ENCODE measurements around the gene TMEM9. TPM values are rescaled to one million over a fixed set of nuclear protein-coding genes. Genes with fewer than 3 reads are reported as not detected.

TMEM9 gene
- total and polyA plus RNA-seq, 10 of the 15 experiments (the other 5 are each of a cell fraction or from before 2014, with no cell fraction given), result 7.2 to 46.1 (median 17.3) TPM

DNA sequence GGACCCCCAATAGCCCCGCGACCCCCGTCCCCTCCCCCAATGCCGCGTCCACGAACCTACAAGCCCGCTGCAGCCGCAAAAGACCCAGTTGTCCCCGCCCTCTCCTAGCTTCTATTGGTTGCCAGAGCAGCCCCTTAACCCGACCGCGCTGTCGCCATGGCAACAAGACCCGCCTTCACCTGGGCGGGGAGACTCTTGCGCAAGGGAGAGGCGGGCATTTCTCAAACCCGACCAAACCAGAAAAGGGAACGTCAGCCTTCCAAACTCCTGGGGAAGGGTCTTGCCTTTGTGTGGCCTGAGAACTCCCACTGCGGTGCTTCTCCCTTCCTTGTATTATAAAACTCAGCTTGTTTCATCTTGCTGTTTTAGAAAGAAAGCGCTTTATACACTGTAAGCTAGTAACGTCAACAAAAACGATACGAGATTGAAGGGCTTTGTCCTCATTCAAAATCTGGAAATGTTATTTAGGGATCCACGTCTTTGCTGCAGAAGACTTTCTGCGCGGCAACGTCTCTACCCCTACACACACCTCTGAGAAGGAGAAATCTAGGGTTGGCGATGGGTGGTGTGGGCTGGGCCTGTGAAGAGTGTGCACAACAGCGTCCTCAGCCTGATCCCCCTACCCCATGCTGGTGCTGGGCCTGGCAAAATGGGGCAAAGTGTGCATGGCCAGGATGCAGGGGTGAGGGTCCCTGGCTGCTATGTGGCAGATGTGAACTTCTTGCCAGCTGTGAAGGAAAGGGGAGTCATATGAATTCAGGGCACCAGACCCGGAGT lies at the start of gene TMEM9 (continued):
- TF ChIP-seq, protein P1, sequence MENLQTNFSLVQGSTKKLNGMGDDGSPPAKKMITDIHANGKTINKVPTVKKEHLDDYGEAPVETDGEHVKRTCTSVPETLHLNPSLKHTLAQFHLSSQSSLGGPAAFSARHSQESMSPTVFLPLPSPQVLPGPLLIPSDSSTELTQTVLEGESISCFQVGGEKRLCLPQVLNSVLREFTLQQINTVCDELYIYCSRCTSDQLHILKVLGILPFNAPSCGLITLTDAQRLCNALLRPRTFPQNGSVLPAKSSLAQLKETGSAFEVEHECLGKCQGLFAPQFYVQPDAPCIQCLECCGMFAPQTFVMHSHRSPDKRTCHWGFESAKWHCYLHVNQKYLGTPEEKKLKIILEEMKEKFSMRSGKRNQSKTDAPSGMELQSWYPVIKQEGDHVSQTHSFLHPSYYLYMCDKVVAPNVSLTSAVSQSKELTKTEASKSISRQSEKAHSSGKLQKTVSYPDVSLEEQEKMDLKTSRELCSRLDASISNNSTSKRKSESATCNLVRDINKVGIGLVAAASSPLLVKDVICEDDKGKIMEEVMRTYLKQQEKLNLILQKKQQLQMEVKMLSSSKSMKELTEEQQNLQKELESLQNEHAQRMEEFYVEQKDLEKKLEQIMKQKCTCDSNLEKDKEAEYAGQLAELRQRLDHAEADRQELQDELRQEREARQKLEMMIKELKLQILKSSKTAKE (IDR thresholded peaks at IDR 0.05; ENCODE audit: low read depth, poor library complexity, severe bottlenecking), result no peak
- TF ChIP-seq CBX5 (IDR thresholded peaks at IDR 0.05; ENCODE audit: low read depth), result no peak
- TF ChIP-seq JUND (IDR thresholded peaks at IDR 0.05; ENCODE audit: low read depth, low read length), result no peak
- TF ChIP-seq HDAC2 (IDR thresholded peaks at IDR 0.05), result no peak
- TF ChIP-seq, protein P2, sequence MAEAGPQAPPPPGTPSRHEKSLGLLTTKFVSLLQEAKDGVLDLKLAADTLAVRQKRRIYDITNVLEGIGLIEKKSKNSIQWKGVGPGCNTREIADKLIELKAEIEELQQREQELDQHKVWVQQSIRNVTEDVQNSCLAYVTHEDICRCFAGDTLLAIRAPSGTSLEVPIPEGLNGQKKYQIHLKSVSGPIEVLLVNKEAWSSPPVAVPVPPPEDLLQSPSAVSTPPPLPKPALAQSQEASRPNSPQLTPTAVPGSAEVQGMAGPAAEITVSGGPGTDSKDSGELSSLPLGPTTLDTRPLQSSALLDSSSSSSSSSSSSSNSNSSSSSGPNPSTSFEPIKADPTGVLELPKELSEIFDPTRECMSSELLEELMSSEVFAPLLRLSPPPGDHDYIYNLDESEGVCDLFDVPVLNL (IDR thresholded peaks at IDR 0.05; ENCODE audit: low read depth, low read length), result 0 out of 2 replicates have a peak, but pooled peaks have one; percentile 24
- no peak for TF ChIP-seq RCOR1 (conservative IDR thresholded peaks at IDR 0.05; ENCODE audit: low read depth, low read length)
- TF ChIP-seq POU2F2 (IDR thresholded peaks at IDR 0.05; ENCODE audit: borderline replicate concordance, low read depth, low read length), result no peak
- no peak for TF ChIP-seq TCF3 (IDR thresholded peaks at IDR 0.05; ENCODE audit: borderline replicate concordance, insufficient read depth, low read depth, low read length)
- no peak for TF ChIP-seq ZBED1 (IDR thresholded peaks at IDR 0.05; ENCODE audit: borderline replicate concordance)
- TF ChIP-seq ATF7 (IDR thresholded peaks at IDR 0.05; ENCODE audit: low read depth), result no peak; the same call in 1 of the 2 replicates
- TF ChIP-seq STAT1 (conservative IDR thresholded peaks at IDR 0.05), result no peak
- TF ChIP-seq, protein P3, sequence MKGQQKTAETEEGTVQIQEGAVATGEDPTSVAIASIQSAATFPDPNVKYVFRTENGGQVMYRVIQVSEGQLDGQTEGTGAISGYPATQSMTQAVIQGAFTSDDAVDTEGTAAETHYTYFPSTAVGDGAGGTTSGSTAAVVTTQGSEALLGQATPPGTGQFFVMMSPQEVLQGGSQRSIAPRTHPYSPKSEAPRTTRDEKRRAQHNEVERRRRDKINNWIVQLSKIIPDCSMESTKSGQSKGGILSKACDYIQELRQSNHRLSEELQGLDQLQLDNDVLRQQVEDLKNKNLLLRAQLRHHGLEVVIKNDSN (IDR thresholded peaks at IDR 0.05; ENCODE audit: borderline replicate concordance, extremely low read length, insufficient read depth, low read depth, low read length), result no peak
- TF ChIP-seq RELA (IDR thresholded peaks at IDR 0.05; ENCODE audit: borderline replicate concordance, partially characterized antibody), result peak; percentile 21
- TF ChIP-seq POLR2AphosphoS5 (IDR thresholded peaks at IDR 0.05; ENCODE audit: low read length), result no peak
- no peak for TF ChIP-seq SUZ12 (IDR thresholded peaks at IDR 0.05; ENCODE audit: unreplicated experiment)
- TF ChIP-seq NR2C2 (IDR thresholded peaks at IDR 0.05; ENCODE audit: borderline replicate concordance, control insufficient read depth, insufficient read length, low read depth), result no peak
- no peak for TF ChIP-seq CBFB (IDR thresholded peaks at IDR 0.05; ENCODE audit: low read depth)
- TF ChIP-seq, protein P4, sequence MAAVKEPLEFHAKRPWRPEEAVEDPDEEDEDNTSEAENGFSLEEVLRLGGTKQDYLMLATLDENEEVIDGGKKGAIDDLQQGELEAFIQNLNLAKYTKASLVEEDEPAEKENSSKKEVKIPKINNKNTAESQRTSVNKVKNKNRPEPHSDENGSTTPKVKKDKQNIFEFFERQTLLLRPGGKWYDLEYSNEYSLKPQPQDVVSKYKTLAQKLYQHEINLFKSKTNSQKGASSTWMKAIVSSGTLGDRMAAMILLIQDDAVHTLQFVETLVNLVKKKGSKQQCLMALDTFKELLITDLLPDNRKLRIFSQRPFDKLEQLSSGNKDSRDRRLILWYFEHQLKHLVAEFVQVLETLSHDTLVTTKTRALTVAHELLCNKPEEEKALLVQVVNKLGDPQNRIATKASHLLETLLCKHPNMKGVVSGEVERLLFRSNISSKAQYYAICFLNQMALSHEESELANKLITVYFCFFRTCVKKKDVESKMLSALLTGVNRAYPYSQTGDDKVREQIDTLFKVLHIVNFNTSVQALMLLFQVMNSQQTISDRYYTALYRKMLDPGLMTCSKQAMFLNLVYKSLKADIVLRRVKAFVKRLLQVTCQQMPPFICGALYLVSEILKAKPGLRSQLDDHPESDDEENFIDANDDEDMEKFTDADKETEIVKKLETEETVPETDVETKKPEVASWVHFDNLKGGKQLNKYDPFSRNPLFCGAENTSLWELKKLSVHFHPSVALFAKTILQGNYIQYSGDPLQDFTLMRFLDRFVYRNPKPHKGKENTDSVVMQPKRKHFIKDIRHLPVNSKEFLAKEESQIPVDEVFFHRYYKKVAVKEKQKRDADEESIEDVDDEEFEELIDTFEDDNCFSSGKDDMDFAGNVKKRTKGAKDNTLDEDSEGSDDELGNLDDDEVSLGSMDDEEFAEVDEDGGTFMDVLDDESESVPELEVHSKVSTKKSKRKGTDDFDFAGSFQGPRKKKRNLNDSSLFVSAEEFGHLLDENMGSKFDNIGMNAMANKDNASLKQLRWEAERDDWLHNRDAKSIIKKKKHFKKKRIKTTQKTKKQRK (IDR thresholded peaks at IDR 0.05; ENCODE audit: low read depth, low read length), result peak; percentile 32; the same call in 1 of the 2 replicates
- TF ChIP-seq, protein P5, sequence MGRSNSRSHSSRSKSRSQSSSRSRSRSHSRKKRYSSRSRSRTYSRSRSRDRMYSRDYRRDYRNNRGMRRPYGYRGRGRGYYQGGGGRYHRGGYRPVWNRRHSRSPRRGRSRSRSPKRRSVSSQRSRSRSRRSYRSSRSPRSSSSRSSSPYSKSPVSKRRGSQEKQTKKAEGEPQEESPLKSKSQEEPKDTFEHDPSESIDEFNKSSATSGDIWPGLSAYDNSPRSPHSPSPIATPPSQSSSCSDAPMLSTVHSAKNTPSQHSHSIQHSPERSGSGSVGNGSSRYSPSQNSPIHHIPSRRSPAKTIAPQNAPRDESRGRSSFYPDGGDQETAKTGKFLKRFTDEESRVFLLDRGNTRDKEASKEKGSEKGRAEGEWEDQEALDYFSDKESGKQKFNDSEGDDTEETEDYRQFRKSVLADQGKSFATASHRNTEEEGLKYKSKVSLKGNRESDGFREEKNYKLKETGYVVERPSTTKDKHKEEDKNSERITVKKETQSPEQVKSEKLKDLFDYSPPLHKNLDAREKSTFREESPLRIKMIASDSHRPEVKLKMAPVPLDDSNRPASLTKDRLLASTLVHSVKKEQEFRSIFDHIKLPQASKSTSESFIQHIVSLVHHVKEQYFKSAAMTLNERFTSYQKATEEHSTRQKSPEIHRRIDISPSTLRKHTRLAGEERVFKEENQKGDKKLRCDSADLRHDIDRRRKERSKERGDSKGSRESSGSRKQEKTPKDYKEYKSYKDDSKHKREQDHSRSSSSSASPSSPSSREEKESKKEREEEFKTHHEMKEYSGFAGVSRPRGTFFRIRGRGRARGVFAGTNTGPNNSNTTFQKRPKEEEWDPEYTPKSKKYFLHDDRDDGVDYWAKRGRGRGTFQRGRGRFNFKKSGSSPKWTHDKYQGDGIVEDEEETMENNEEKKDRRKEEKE (IDR thresholded peaks at IDR 0.05), result no peak

Measured in GM12878 (cell line).